Heart right ventricle (tissue), 16 donors: ENCODE results near the gene LRP6. TPM values are rescaled to one million over a fixed set of nuclear protein-coding genes. Genes with fewer than 3 reads are reported as not detected.

ENCODE experiments used
- ATAC-seq, 8 donors: fragments of 200-7000 bp; cut with Tn5 transposase; one replicate each; pipeline ENCODE4 v1.9.1; 2020; ENCODE audit warnings: mild to moderate bottlenecking in 8 of 8, moderate library complexity in 8 of 8, moderate number of reproducible peaks in 1 of 8
- DNase-seq, 2 donors: peaks; one replicate each; pipeline ENCODE4 v3.0.0-alpha.2; 2020
- H3K27ac ChIP-seq, 10 donors: fragments of 200-600 bp; sonication (generic) in 2 of 10; one replicate each; pipeline versions ENCODE4 v1.5.0 to v1.8.0; 2020 to 2022; ENCODE audit warnings: mild to moderate bottlenecking in 3 of 10
- H3K27me3 ChIP-seq, 7 donors: fragments of 200-600 bp; one replicate each; pipeline ENCODE4 v1.8.0; 2021 to 2022; ENCODE audit warnings: mild to moderate bottlenecking in 2 of 7
- H3K36me3 ChIP-seq, 9 donors: fragments of 200-600 bp; sonication (generic) in 1 of 9; one replicate each; pipeline versions ENCODE4 v1.5.0 to v1.8.0; 2020 to 2022; ENCODE audit warnings: mild to moderate bottlenecking in 2 of 9
- H3K4me1 ChIP-seq, 9 donors: fragments of 200-600 bp; sonication (generic) in 1 of 9; one replicate each; pipeline versions ENCODE4 v1.5.0 to v1.8.0; 2020 to 2022; ENCODE audit warnings: mild to moderate bottlenecking in 4 of 9
- H3K4me3 ChIP-seq, 10 donors: fragments of 200-600 bp; sonication (generic) in 2 of 10; one replicate each; pipeline versions ENCODE4 v1.5.0 to v1.8.0; 2020 to 2022; ENCODE audit warnings: mild to moderate bottlenecking in 7 of 10, moderate library complexity in 2 of 10
- H3K9me3 ChIP-seq, 11 donors: fragments of 200-600 bp in 10 of 11; sonication (generic) in 2 of 11; one replicate each; pipeline versions ENCODE4 v1.5.0 to v1.8.0; 2013 to 2022; ENCODE audit warnings: mild to moderate bottlenecking in 2 of 11, control low read depth in 1 of 11, moderate library complexity in 1 of 11
- CTCF ChIP-seq, 9 donors: fragments of 200-600 bp; sonication (generic) in 2 of 9; IDR thresholded peaks; one replicate each; pipeline versions ENCODE4 v1.5.0 to v1.8.0; 2021 to 2022; ENCODE audit warnings: antibody characterized with exemption in 9 of 9, mild to moderate bottlenecking in 5 of 9, moderate library complexity in 1 of 9
- WGBS, 2 donors: extraction: QIAGEN DNeasy Blood & Tissue Kit; methylation state at CpG; one replicate each; pipeline ENCODE4 v1.1.7; 2013; ENCODE audit warnings: inconsistent platforms in 1 of 2; 5-methylcytosine and 5-hydroxymethylcytosine counted together
- intact Hi-C, 10 donors: fragments of 100-400 bp; cut with DNase I; formaldehyde crosslinking; loops; one replicate each; pipeline versions ENCODE4 v1.11.1 to v1.14.2; 2022
- polyA plus RNA-seq, 2 donors: library from polyadenylated mRNA; stranded (reverse); fragments of 200-250 nt; gene quantifications; one replicate each; pipeline ENCODE4 v1.2.3, GENCODE V29; 2013
- total RNA-seq, 10 donors: library from RNA; stranded (reverse); fragmentation: NEBNext Ultra II Directional in 3 of 10; extraction: Animal tissue kit (Norgen Biotek cat#: 25700) in 3 of 10; gene quantifications; one replicate each; pipeline versions ENCODE4 v1.2.1 to v1.2.4, GENCODE V29; 2021 to 2023
- donor health status: Arrhythmogenic right ventricular cardiomyopathy.
- donor health status: ischemic (EF 13 %, LVEDD 7.1; RV severe dilation, severe dysfunction).
- donor health status: healthy with polysubstance abuse.
- donor health status: DM: no; HTN: yes; CAD: no.
- donor health status: DM: no; HTN: no; CAD: no.
- donor health status: ischemic (EF 25% LVEDD 6.9; RV normal size, moderate dysfunction).
- donor health status: ischemic (EF 25% LVEDD 5.7; RV mildly dilated, moderate dysfunction).
- donor health status: healthy.
- donor health status: DM: yes; HTN: yes; CAD: no.
- donor health status: Ischemic cardiomyopathy.
- donor health status: ischemic (EF 35%, LVEDD 5.7; RV mildly dilated, moderate dysfunction).
- donor health status: nonischemic (EF 11% LVEDD 7.7; RV severe dilation, severe dysfunction).
- donor health status: DM: yes; HTN: yes; CAD: no.
- donor health status: PGD.
- donor health status: ischemic (EF 29% LVEDD 5.4; RV normal size, mild dysfunction).
- donor health status: nonischemic (EF 23%, LVEDD 6.1; RV moderate dilation, normal function).

LRP6 gene
- total and polyA plus RNA-seq, 12 donors = 3.1 to 31.1 (median 24.8) TPM

- WGBS, 2 donors = 100% methylated on average over 1 of the region's 1 CpG
- H3K9me3 ChIP-seq = peaks cover 0 to 22% (median 4%) of the 10 kb centered on the region in 11 donors
- H3K4me1 ChIP-seq = peaks cover 0 to 24% (median 8%) of the 10 kb centered on the region in 9 donors
- H3K27ac ChIP-seq = no peak overlapping the region
- DNase-seq (no peak), ATAC-seq (no peak)
- no peak for TF ChIP-seq CTCF (IDR thresholded peaks at IDR 0.05)
- no peaks in the 10 kb centered on the region for H3K36me3 ChIP-seq
- intact Hi-C loops = no loop called here
- no peak overlapping the region for H3K4me3 ChIP-seq
- H3K27me3 ChIP-seq = no peaks in the 10 kb centered on the region
Measured at GRCh38 chr12:12281134-12281533, 14.3 kb upstream of the LRP6 start.

GRCh38 chr12:12278899-12279298, 12.1 kb upstream of the LRP6 start:
- H3K4me3 ChIP-seq = no peak overlapping the region
- no peaks in the 10 kb centered on the region for H3K27me3 ChIP-seq
- WGBS, 2 donors = 70 to 71% methylated on average over 4 of the region's 4 CpGs
- no peak overlapping the region for H3K27ac ChIP-seq
- no peak for TF ChIP-seq CTCF (IDR thresholded peaks at IDR 0.05)
- intact Hi-C loops = no loop called here
- peaks cover 0 to 19% (median 8%) of the 10 kb centered on the region in 9 donors for H3K4me1 ChIP-seq
- peaks cover 0 to 24% (median 4%) of the 10 kb centered on the region in 11 donors for H3K9me3 ChIP-seq
- H3K36me3 ChIP-seq = no peaks in the 10 kb centered on the region
- DNase-seq (no peak), ATAC-seq (no peak)

- no peaks in the 10 kb centered on the region for H3K27me3 ChIP-seq
- no peak for ATAC-seq
- TF ChIP-seq CTCF (IDR thresholded peaks at IDR 0.05) = no peak
- intact Hi-C loops = no loop called here
- no peak overlapping the region for H3K4me3 ChIP-seq
- WGBS, 2 donors = 93 to 96% methylated on average over 6 of the region's 6 CpGs
- H3K4me1 ChIP-seq = no peaks in the 10 kb centered on the region
- DNase-seq = no peak
- no peaks in the 10 kb centered on the region for H3K36me3 ChIP-seq
- peaks cover 0 to 24% (median 4%) of the 10 kb centered on the region in 11 donors for H3K9me3 ChIP-seq
- H3K27ac ChIP-seq = no peak overlapping the region
Measured at GRCh38 chr12:12275874-12276273, 9.0 kb upstream of the LRP6 start.

GRCh38 chr12:12273291-12273957, 6.6 kb upstream of the LRP6 start:
- intact Hi-C loops = no loop called here
- WGBS, 2 donors = 84 to 90% methylated on average over 4 of the region's 4 CpGs
- Histone ChIP-seq H3K36me3 (no peaks in the 10 kb centered on the region), H3K27me3 (no peaks in the 10 kb centered on the region), H3K4me3 (no peak overlapping the region), H3K27ac (no peak overlapping the region), H3K9me3 (peaks cover 0 to 24% (median 4%) of the 10 kb centered on the region in 11 donors), H3K4me1 (no peaks in the 10 kb centered on the region)
- DNase-seq = no peak
- no peak for ATAC-seq
- TF ChIP-seq CTCF (IDR thresholded peaks at IDR 0.05) = no peak
